ENCODE data around the gene NTHL1. TPM values are rescaled to one million over a fixed set of nuclear protein-coding genes. Genes with fewer than 3 reads are reported as not detected.

Gene NTHL1
- total RNA-seq, 2 experiments from 2014 or later: 34.5 to 34.8 TPM

GRCh38 chr16:1991948-1992703, 55.5 kb downstream of the NTHL1 start:
- ChIA-PET POLR2A (interaction anchor here (2.2 to 2.4 kb wide), 3 partner anchors 21 to 163 kb away, joined by 6 to 11 read pairs (median 7); partner anchors contain the start of genes RPS2 and TRAF7), CTCF (interaction anchor here (5.5 kb wide), 1 partner anchor 12 kb away, joined by 41 read pairs; no protein-coding TSS in a partner anchor)

- ChIA-PET CTCF (interaction anchor here (1.4 to 5.5 kb wide), 3 partner anchors 10 to 149 kb away, joined by 3 to 41 read pairs (median 5); partner anchors contain the start of gene NOXO1), POLR2A (interaction anchor here (1.1 to 2.4 kb wide), 4 partner anchors 9 to 163 kb away, joined by 3 to 11 read pairs (median 6); partner anchors contain the start of genes RPS2 and TRAF7)
These were observed 56.1 kb downstream of the NTHL1 start for GRCh38 chr16:1991588-1991947.

GRCh38 chr16:1991135-1991551, 56.5 kb downstream of the NTHL1 start:
- ChIA-PET POLR2A (interaction anchor here (1.1 to 2.4 kb wide), 4 partner anchors 9 to 164 kb away, joined by 3 to 11 read pairs (median 6); partner anchors contain the start of genes RPS2 and TRAF7), CTCF (interaction anchor here (1.4 to 5.5 kb wide), 4 partner anchors 9 to 149 kb away, joined by 3 to 41 read pairs (median 6); partner anchors contain the start of gene NOXO1)

- CTCF ChIA-PET: interaction anchor here (1.4 to 1.7 kb wide), 3 partner anchors 9 to 150 kb away, joined by 3 to 8 read pairs (median 5); partner anchors contain the start of gene NOXO1
- POLR2A ChIA-PET: interaction anchor here (1.1 to 2.4 kb wide), 5 partner anchors 8 to 164 kb away, joined by 3 to 11 read pairs (median 6); partner anchors contain the start of genes RPS2 and TRAF7
These were observed 57.1 kb downstream of the NTHL1 start for GRCh38 chr16:1990351-1991134.

- POLR2A ChIA-PET: interaction anchor here (1.2 to 2.2 kb wide), 2 partner anchors 25 to 165 kb away, joined by 4 to 7 read pairs; partner anchors contain the start of genes RPS2 and TRAF7
- CTCF ChIA-PET: interaction anchor here (1.6 to 1.7 kb wide), 2 partner anchors 8 to 13 kb away, joined by 5 to 8 read pairs; partner anchors contain the start of gene NOXO1
These were observed 57.6 kb downstream of the NTHL1 start for GRCh38 chr16:1990101-1990350.

Other genes starting within 250 kb of the NTHL1 start
- 10 to 100 TPM; 34.4 to 35.8 TPM for gene HAGH, start 221.0 kb downstream of the NTHL1 start, total RNA-seq
- gene FAHD1, start 220.6 kb downstream of the NTHL1 start, total RNA-seq: 10 to 100 TPM; 18.7 to 20.7 TPM
- gene MEIOB, start 175.7 kb downstream of the NTHL1 start, total RNA-seq: not detected
- gene HS3ST6, start 129.4 kb downstream of the NTHL1 start, total RNA-seq: not detected
- 10 to 100 TPM; 23.5 to 24.7 TPM for gene MSRB1, start 104.6 kb downstream of the NTHL1 start, total RNA-seq
- gene RPL3L, start 93.1 kb downstream of the NTHL1 start, total RNA-seq: under 1 TPM in 1 of 2 experiments, not detected in 1; 0.36 TPM
- 100 to 1,000 TPM; 153 to 155 TPM for gene NDUFB10, start 88.3 kb downstream of the NTHL1 start, total RNA-seq
- 1,000 to 10,000 TPM; 4,851 to 4,954 TPM for gene RPS2, start 83.0 kb downstream of the NTHL1 start, total RNA-seq
- not detected for gene RNF151, start 81.0 kb downstream of the NTHL1 start, total RNA-seq
- 10 to 100 TPM; 73.5 to 74.8 TPM for gene TBL3, start 75.8 kb downstream of the NTHL1 start, total RNA-seq
- gene NOXO1, start 66.4 kb downstream of the NTHL1 start, total RNA-seq: under 1 TPM; 0.23 to 0.36 TPM
- 10 to 100 TPM; 39.1 to 43.3 TPM for gene GFER, start 63.6 kb downstream of the NTHL1 start, total RNA-seq
- 1 to 10 TPM; 4.6 to 4.7 TPM for gene SYNGR3, start 57.9 kb downstream of the NTHL1 start, total RNA-seq
- 10 to 100 TPM; 94.2 to 95.6 TPM for gene ZNF598, start 38.0 kb downstream of the NTHL1 start, total RNA-seq
- gene NPW, start 28.0 kb downstream of the NTHL1 start, total RNA-seq: 10 to 100 TPM; 15.8 to 18.1 TPM
- 1 to 10 TPM; 4.0 to 5.2 TPM for gene NHERF2, start 20.9 kb downstream of the NTHL1 start, total RNA-seq
- 10 to 100 TPM; 80.2 to 84.5 TPM for gene TSC2, start 151 bp upstream of the NTHL1 start, total RNA-seq
- 10 to 100 TPM; 65.3 to 70.7 TPM for gene PKD1, start 88.1 kb upstream of the NTHL1 start, total RNA-seq
- gene RAB26, start 100.8 kb upstream of the NTHL1 start, total RNA-seq: under 1 TPM in 1 of 2 experiments, not detected in 1; 0.42 TPM
- 100 to 1,000 TPM; 102 to 109 TPM for gene TRAF7, start 107.9 kb upstream of the NTHL1 start, total RNA-seq
- gene CASKIN1, start 148.8 kb upstream of the NTHL1 start, total RNA-seq: under 1 TPM; 0.23 to 0.70 TPM
- 10 to 100 TPM; 81.8 to 83.2 TPM for gene MLST8, start 157.6 kb upstream of the NTHL1 start, total RNA-seq
- 10 to 100 TPM; 12.6 to 13.3 TPM for gene BRICD5, start 163.0 kb upstream of the NTHL1 start, total RNA-seq
- 10 to 100 TPM; 31.6 to 32.6 TPM for gene PGP, start 167.0 kb upstream of the NTHL1 start, total RNA-seq
- 10 to 100 TPM; 25.6 to 29.4 TPM for gene E4F1, start 175.8 kb upstream of the NTHL1 start, total RNA-seq
- 1 to 10 TPM; 1.3 to 1.4 TPM for gene DNASE1L2, start 188.6 kb upstream of the NTHL1 start, total RNA-seq
- 10 to 100 TPM; 35.6 to 36.6 TPM for gene ECI1, start 203.8 kb upstream of the NTHL1 start, total RNA-seq
- gene RNPS1, start 220.3 kb upstream of the NTHL1 start, total RNA-seq: 100 to 1,000 TPM; 370 to 387 TPM

Measured in activated CD8-positive, alpha-beta memory T cell treated with anti-CD3 and anti-CD28 coated beads for 36 hours (primary cell).